Adrenal gland (tissue), 12 donors: ENCODE results near the gene ZFP1. TPM values are rescaled to one million over a fixed set of nuclear protein-coding genes. Genes with fewer than 3 reads are reported as not detected.
"Not testable (repeated sequence)": the region's sequence is repeated elsewhere in the genome, so short reads cannot be mapped to it uniquely, and the experiment has no call there.

ENCODE experiments used
- DNase-seq, 7 donors: peaks; one replicate each; pipeline ENCODE4 v3.0.0-alpha.2; 2019 to 2020
- H3K27ac ChIP-seq, 5 donors: fragments of 200-600 bp; sonication (generic) in 4 of 5; 1 replicate in 3 of 5; 2 replicates in 2 of 5; pipeline versions ENCODE4 v1.5.1 to v1.8.0; 2016 to 2020; ENCODE audit warnings: mild to moderate bottlenecking in 1 of 5
- H3K27me3 ChIP-seq: fragments of 200-600 bp; 2 replicates; pipeline ENCODE4 v1.8.0; 2021
- H3K36me3 ChIP-seq, 2 donors: fragments of 200-600 bp; replicated peaks in 1 of 2; 1 replicate in 1 of 2; 2 replicates in 1 of 2; pipeline versions ENCODE4 v1.5.1 to v1.8.0; 2018 to 2022
- H3K4me1 ChIP-seq, 2 donors: fragments of 200-600 bp; replicated peaks in 1 of 2; 1 replicate in 1 of 2; 2 replicates in 1 of 2; pipeline versions ENCODE4 v1.5.1 to v1.8.0; 2018 to 2021
- H3K4me3 ChIP-seq, 4 donors: fragments of 200-600 bp; sonication (generic) in 3 of 4; one replicate each; pipeline ENCODE4 v1.5.1; 2016 to 2018
- H3K9me3 ChIP-seq, 3 donors: fragments of 200-600 bp; sonication (generic) in 1 of 3; replicated peaks in 1 of 3; 1 replicate in 2 of 3; 2 replicates in 1 of 3; pipeline versions ENCODE4 v1.5.1 to v1.8.0; 2016 to 2021
- CTCF ChIP-seq, 6 experiments: fragments of 450-650 bp in 4 of 6; fragments of 200-600 bp in 2 of 6; sonication (generic) in 1 of 6; IDR thresholded peaks; 1 replicate in 5 of 6; 2 replicates in 1 of 6; pipeline versions ENCODE4 v1.5.1 to v1.8.0; 2016 to 2021; ENCODE audit warnings: antibody characterized with exemption in 6 of 6, mild to moderate bottlenecking in 2 of 6, moderate library complexity in 1 of 6
- POLR2A ChIP-seq, 2 donors: fragments of 450-650 bp; IDR thresholded peaks; one replicate each; pipeline ENCODE4 v1.6.1; 2017; ENCODE audit warnings: antibody characterized with exemption in 2 of 2, mild to moderate bottlenecking in 2 of 2, moderate library complexity in 1 of 2
- WGBS, 4 donors: extraction: QIAGEN DNeasy Blood & Tissue Kit in 2 of 4; methylation state at CpG; one replicate each; pipeline versions ENCODE4 v1.1.5 to v1.1.7; 2013 to 2017; 5-methylcytosine and 5-hydroxymethylcytosine counted together
- intact Hi-C, 2 donors: fragments of 100-400 bp; cut with DNase I; formaldehyde crosslinking; loops; one replicate each; pipeline versions ENCODE4 v1.14.1 to v1.15.0; 2022 to 2023
- polyA plus RNA-seq, 3 donors: library from polyadenylated mRNA; stranded (reverse); fragments of 200-250 nt in 2 of 3; fragments of 350-450 nt in 1 of 3; fragmentation: Illumina TruSeq in 1 of 3; extraction: RNeasy Lipid Tissue Mini Kit (QIAGEN cat#74804) in 1 of 3; gene quantifications; one replicate each; pipeline ENCODE4 v1.2.3, GENCODE V29; 2013 to 2014
- total RNA-seq, 9 donors: library from RNA; depleted of rRNA in 4 of 9; stranded (reverse); fragments of >200 nt in 4 of 9; fragments of 120-200 nt in 1 of 9; fragmentation: NEBNext Ultra II Directional in 1 of 9; extraction: Animal tissue kit (Norgen Biotek cat#: 25700) in 1 of 9; gene quantifications; one replicate each; pipeline versions ENCODE4 v1.1.0 to v1.2.4, GENCODE V29; 2013 to 2023
- donor health status: healthy with polysubstance abuse.
- donor health status: Bipolar disorder and iron deficiency.
- donor health status: DM: yes; HTN: yes; CAD: no.
- donor health status: DM: no; HTN: no; CAD: no.
- donor health status: DM: no; HTN: no; CAD: no.
- donor health status: DM: yes; HTN: yes; CAD: no.

ZFP1 gene
- total and polyA plus RNA-seq, 12 donors = 4.5 to 15.1 (median 8.7) TPM

GRCh38 chr16:75202069-75202590 is 53.8 kb downstream of the ZFP1 start:
- H3K27me3 ChIP-seq = peaks cover 5% of the 10 kb centered on the region
- H3K4me1 ChIP-seq = no peaks in the 10 kb centered on the region
- no peak for TF ChIP-seq CTCF (IDR thresholded peaks at IDR 0.05)
- TF ChIP-seq POLR2A (IDR thresholded peaks at IDR 0.05) = no peak
- intact Hi-C loops = no loop called here
- 89 to 96% (median 89%) methylated on average over 13 of the region's 13 CpGs for WGBS, 4 donors
- H3K27ac ChIP-seq = no peak overlapping the region
- H3K9me3 ChIP-seq = no peaks in the 10 kb centered on the region
- no peaks in the 10 kb centered on the region for H3K36me3 ChIP-seq
- peak in 2 of 7 donors; percentile 5 to 43 for DNase-seq
- H3K4me3 ChIP-seq = no peak overlapping the region

GRCh38 chr16:75203096-75203495 is 54.8 kb downstream of the ZFP1 start:
- TF ChIP-seq CTCF (IDR thresholded peaks at IDR 0.05) (no peak), POLR2A (IDR thresholded peaks at IDR 0.05) (no peak)
- no peaks in the 10 kb centered on the region for H3K9me3 ChIP-seq
- DNase-seq = no peak
- H3K4me3 ChIP-seq = no peak overlapping the region
- no peaks in the 10 kb centered on the region for H3K36me3 ChIP-seq
- no peaks in the 10 kb centered on the region for H3K27me3 ChIP-seq
- no peaks in the 10 kb centered on the region for H3K4me1 ChIP-seq
- H3K27ac ChIP-seq = no peak overlapping the region
- intact Hi-C loops = no loop called here
- WGBS, 4 donors = 85 to 93% (median 90%) methylated on average over 12 of the region's 12 CpGs

DNA sequence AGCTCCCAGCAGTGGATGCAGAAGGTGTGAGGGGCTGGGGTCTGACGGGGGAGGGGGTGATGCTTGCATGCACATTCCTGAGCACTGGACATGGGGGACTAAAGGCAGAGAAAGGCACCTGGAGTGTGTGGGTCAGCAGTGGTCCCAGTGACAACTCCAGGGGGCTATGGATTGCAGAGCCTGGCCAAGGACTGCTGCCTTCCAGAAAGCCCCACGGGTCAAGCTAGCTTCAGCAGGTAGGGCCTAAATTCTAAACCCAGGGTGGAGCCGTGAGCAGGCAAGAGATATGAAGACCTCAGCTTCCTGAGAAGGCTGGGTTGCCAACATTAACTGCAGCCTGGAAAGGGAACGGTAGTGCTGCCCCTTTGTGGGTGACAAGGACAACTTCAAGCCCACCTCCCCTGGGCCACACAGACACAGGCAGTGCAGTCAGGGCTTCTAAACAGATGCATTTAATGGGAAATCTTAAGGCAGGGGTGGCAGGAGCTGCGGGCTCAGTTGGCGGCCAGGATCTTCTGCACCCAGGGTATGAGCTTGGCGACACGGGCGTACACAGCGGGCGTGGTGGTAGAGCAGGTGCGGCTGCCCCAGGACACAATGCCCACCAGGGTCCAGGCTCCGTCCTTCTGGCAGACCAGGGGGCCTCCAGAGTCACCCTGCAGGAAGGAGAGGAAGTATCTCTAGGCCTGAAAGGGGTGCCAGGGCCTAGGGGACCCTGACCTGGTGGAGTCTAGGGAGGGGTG is 55.5 kb downstream of the ZFP1 start:
- Histone ChIP-seq H3K36me3 (no peaks in the 10 kb centered on the region), H3K27me3 (no peaks in the 10 kb centered on the region), H3K9me3 (no peaks in the 10 kb centered on the region), H3K4me3 (no peak overlapping the region), H3K27ac (no peak overlapping the region), H3K4me1 (no peaks in the 10 kb centered on the region)
- intact Hi-C loops = no loop called here
- WGBS, 4 donors = 83 to 86% (median 84%) methylated on average over 12 to 13 of the region's 13 CpGs
- no peak for TF ChIP-seq CTCF (IDR thresholded peaks at IDR 0.05)
- no peak for TF ChIP-seq POLR2A (IDR thresholded peaks at IDR 0.05)
- DNase-seq = no peak

- WGBS, 4 donors = 86 to 100% (median 94%) methylated on average over 2 to 6 of the region's 6 CpGs
- intact Hi-C loops = no loop called here
- no peaks in the 10 kb centered on the region for H3K4me1 ChIP-seq
- no peaks in the 10 kb centered on the region for H3K9me3 ChIP-seq
- no peak overlapping the region for H3K27ac ChIP-seq
- no peaks in the 10 kb centered on the region for H3K27me3 ChIP-seq
- H3K4me3 ChIP-seq = no peak overlapping the region
- no peaks in the 10 kb centered on the region for H3K36me3 ChIP-seq
- no peak for DNase-seq
- no peak for TF ChIP-seq POLR2A (IDR thresholded peaks at IDR 0.05)
These were observed 56.1 kb downstream of the ZFP1 start for GRCh38 chr16:75204410-75204758.

DNA sequence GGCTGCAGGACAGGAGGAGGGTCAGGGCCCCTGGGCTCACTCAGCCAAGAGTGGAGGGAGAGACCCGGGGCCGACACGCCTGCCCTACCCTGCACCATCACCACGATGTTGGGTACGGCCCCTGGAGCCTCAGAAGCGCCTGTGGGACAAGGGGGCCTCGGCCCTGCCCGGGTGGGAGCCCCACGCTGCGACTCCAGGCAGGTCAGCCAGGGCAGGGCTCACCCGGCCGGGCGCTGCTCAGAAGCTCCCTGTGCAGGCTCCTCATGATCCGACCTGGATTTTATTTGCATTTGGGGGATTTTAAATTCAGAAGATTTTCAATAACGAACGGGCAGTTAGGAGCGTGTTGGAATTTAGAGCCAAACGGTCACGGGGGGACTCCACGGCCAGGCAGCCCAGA is 56.6 kb downstream of the ZFP1 start:
- H3K9me3 ChIP-seq, H3K4me3 ChIP-seq, H3K4me1 ChIP-seq, H3K27ac ChIP-seq, H3K36me3 ChIP-seq, DNase-seq, intact Hi-C loops, H3K27me3 ChIP-seq: not testable (repeated sequence)
- WGBS, 4 donors = no CpG with 5 or more reads among the region's 20 CpGs

- H3K4me3 ChIP-seq, DNase-seq, H3K27ac ChIP-seq, H3K27me3 ChIP-seq, H3K9me3 ChIP-seq, H3K4me1 ChIP-seq, H3K36me3 ChIP-seq, intact Hi-C loops: not testable (repeated sequence)
- WGBS, 4 donors = 92% methylated on average over 9 of the region's 19 CpGs; no CpG with 5 or more reads in 3 of the 4 donors
These were observed 57.1 kb downstream of the ZFP1 start for GRCh38 chr16:75205438-75205837.

- H3K27ac ChIP-seq, H3K4me3 ChIP-seq, H3K9me3 ChIP-seq, H3K36me3 ChIP-seq, H3K4me1 ChIP-seq, DNase-seq, H3K27me3 ChIP-seq: not testable (repeated sequence)
- 85 to 91% (median 89%) methylated on average over 9 to 19 of the region's 25 CpGs for WGBS, 4 donors
- intact Hi-C loops = loop anchor here (1.0 to 2.0 kb wide), 2 partner anchors 18 to 19 kb away; no protein-coding TSS in a partner anchor
These were observed 57.8 kb downstream of the ZFP1 start for GRCh38 chr16:75205961-75206748.
